GM18909 (cell line): Measurements from ENCODE around the gene GAL.

Experiments used
- ATAC-seq: cut with Tn5 transposase; IDR thresholded peaks from one replicate; pipeline ENCODE4 v1.9.1; 2021; ENCODE audit warnings: mild to moderate bottlenecking; ENCODE audit not compliant: unreplicated experiment, poor library complexity

The GAL gene

GRCh38 chr11:68658097-68658496, 26.2 kb upstream of the GAL start:
- no peak for ATAC-seq

DNA sequence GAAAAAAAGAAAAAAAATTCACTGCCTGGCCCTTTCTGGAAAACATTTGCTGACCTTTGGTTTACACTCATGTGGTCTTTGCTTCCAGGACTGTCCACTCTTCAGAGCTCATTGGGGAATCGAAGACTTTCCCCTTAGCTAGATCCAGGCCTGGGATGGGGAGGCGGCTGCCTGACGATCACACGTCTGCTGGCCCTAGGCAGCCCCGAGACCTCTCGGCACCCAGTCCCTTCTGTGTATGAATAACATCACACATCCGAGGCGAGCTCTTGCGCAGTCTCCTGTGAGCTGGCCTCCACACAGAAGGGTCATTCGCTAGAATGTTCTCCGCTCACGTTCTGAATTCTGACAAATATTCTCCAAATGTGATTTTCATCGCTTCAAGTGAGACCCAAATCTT, 25.7 kb upstream of the GAL start:
- no peak for ATAC-seq

GRCh38 chr11:68659158-68659921, 25.0 kb upstream of the GAL start:
- no peak for ATAC-seq

- ATAC-seq = no peak
Measured at GRCh38 chr11:68660066-68660810, 24.1 kb upstream of the GAL start.

GRCh38 chr11:68661014-68661413, 23.3 kb upstream of the GAL start:
- no peak for ATAC-seq

DNA sequence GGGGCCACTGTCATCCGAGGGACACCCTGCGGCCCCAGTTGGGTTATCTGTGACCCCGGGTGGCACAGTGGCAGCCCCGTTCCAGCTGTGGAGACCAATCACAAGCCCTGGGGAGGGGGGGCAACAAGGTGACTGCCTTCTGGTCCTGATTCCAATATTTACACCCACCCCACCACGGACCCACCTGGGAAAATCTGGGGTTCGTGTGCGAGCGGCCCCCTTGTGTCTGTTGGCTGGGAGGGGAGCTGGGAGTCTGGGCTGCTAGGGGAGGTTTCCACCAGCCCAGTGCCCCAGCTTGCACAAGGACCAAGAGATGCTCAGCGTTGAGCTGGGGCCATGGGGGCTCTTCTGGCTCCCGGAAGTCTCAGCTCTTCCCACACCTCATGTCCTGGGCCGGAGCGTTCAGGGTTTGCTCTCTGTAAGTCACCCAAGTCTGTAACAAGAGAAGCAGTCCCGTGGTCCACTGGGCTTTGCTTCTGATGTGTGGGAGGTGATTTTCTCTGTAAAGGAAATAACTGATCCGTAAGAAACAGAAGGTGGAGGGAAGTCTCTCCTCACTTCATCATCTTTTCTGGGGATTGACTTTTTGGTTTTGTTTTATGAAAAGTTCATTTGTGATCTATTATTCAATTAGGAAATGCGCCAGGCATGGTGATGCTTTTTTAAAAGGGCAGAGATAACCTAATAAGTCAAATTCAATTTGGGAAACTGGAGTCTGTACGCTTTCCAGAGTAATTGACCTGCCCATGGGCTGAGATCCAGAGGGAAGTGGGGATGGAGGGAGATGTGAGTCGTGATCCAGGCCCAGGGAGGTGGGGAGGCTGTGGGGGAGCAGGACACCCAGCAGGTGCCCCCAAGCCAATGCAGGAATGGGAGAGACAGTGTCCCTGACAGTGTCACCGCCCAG, 22.4 kb upstream of the GAL start:
- no peak for ATAC-seq

GRCh38 chr11:68663482-68664010, 20.8 kb upstream of the GAL start:
- no peak for ATAC-seq

- no peak for ATAC-seq
Measured at GRCh38 chr11:68664141-68664540, 20.2 kb upstream of the GAL start.

GRCh38 chr11:68664906-68665305, 19.4 kb upstream of the GAL start:
- ATAC-seq = no peak

DNA sequence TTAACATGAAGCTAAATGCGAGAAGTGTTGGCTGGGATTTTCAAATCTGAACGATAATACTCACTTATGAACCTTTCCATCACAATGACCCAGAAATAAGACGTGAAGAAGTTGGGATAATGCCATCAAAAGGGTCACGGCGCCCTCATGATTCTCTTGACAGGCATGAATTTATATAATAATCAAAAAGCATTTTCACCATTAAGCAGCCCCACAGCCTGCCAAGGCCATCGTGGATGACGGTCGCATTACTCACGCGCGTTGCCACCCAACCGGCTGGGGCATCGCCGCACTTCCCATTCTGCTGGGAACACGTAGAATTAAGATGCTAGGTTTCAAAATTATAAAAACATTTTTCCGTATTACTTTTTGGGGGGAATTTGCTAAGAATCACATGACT, 18.9 kb upstream of the GAL start:
- no peak for ATAC-seq

DNA sequence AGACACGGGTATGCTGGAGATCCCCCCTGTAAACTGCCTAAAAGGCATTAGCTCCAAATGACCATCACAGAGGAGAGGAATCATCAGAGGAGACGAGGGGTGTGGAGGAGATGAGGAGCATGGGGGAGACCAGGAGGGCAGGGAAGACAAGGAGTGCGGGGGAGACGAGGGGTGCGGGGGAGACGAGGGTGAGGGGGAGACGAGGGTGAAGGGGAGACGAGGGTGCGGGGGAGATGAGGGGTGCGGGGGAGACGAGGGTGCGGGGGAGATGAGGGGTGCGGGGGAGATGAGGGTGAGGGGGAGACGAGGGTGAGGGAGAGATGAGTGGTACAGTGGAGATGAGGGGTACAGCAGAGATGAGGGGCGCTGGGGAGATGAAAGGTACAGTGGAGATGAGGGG, 17.5 kb upstream of the GAL start:
- ATAC-seq = no peak

DNA sequence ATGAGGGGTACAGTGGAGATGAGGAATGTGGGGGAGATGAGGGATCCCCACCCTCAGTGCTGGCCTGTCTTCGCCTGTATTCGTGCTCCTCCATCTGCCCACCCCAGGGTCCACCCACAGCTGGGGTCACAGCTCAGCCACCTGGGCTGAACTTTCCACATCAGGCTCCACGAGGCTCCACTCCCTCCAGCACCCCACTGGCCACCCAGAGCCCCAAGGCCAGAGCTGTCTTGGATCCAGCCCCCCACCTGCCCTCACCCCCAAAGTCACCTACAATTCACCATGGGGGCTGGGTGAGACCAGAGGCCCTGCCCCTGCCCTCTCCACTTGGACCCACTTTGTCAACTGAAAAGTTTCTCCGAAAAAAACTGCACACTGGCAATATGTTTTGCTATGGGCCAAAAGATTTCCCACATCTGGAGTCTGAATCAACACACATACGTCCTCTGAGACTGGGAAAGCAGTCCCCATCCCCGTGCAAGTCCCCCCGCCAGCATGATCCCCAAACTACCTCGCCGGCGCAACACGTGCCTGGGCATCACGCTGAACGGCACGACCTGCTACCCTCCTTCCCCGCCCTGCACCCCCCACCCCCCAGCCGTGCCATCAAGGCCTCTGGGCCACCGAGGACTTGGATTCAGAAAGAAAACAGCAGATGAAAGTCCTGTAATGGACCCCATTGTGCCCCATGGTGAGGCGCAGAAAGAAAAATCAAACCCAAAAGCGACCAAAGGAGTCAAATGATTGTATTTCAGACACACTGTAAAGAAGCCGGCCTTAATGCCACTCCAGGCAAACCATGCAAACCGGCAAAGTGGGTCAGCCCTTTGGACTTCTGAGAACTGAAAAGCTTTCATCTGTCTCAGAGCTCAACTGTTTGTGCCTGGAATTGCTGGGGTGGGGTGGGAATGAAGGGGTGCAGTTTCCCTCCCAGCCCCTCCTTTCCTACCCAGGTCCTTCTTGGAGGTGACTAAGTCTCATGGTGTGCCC, 16.5 kb upstream of the GAL start:
- no peak for ATAC-seq

GRCh38 chr11:68669301-68670090, 14.8 kb upstream of the GAL start:
- no peak for ATAC-seq

DNA sequence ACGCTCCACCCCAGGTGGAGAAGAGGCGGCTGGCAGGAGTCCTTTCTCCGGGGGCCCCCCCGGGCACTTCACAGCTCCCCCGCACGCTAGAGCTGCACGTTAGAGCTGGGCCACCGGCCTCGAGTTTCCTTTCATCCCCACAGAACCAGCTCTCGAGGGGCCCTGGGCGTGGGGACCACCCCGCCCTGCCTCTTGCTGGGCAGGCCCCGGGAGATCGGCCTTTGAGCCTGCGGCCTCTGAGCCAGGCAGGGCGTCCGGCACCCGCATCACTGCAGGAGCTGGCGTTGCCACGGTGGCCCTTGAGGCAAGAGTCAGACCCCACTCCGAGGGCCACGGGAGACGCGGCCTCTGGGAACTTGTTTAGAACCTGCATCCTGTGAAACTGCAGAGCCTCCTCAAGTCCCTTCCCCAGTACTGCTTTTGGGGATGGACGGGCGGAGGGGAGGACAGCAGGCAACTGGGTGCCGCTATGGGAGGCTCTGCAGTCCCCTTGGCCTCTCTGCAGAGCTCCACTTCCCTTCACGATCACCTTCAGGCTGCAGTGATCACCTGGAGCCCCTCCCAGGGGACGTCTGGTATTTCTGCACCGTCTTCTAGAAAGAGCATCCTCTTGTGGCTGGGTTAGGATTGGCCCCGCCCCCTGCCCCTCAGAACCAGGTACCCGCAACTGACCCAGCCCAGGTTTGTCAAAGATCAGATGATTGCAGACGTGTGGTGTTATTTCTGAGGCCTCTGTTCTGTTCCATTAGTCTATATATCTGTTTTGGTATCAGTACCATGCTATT, 13.9 kb upstream of the GAL start:
- no peak for ATAC-seq

DNA sequence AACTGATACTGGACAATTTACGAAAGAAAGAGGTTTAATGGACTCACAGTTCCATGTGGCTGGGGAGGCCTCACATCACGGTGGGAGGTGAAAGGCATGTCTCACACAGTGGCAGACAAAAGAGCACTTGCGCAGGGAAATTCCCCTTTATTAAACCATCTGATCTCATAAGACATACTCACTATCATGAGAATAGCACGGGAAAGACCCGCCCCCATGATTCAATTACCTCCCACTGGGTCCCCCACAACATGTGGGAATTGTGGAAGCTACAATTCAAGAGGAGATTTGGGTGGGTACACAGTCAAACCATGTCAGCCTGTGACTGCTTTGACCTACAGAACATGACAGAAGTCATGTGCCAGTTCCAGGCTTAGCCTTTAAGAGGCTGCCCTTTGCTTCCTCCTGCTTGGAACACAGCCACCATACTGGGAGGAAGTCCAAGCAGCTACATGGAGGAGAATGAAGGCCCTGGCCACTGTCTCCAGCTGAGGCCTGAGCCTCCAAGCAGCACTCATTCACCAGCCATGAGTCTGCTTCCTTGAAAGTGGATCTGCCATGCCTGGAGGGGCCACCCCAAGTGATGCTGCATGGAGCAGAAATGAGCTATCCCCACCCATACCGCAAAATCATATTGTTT, 10.9 kb upstream of the GAL start:
- ATAC-seq = no peak

DNA sequence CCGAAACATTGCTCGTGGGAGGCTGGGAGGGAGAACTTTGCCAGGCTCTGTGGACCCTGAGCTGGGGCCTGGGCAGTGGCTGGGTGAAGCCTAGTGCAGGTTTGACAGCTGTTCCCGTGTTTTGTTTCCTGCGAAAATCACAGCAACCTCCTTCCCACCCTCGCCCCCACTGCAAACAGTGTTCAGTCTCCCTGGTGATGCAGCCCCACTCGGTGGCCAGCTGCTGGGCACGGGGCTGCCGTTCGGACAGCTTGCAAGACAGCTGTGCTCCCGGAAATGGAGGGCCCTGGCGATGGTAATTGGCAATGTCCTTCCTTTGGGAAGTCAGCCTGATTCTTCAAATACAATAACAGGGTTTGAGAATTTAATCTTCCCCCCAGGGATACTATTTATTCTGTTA, 10.4 kb upstream of the GAL start:
- ATAC-seq = no peak

GRCh38 chr11:68674461-68674860, 9.9 kb upstream of the GAL start:
- no peak for ATAC-seq

GRCh38 chr11:68677432-68677831, 6.9 kb upstream of the GAL start:
- ATAC-seq = no peak
